ENCODE measurements around the gene VSTM4.

Gene VSTM4

GRCh38 chr10:49141541-49142332 is 26.4 kb upstream of the VSTM4 start:
- no peak for DNase-seq

DNA sequence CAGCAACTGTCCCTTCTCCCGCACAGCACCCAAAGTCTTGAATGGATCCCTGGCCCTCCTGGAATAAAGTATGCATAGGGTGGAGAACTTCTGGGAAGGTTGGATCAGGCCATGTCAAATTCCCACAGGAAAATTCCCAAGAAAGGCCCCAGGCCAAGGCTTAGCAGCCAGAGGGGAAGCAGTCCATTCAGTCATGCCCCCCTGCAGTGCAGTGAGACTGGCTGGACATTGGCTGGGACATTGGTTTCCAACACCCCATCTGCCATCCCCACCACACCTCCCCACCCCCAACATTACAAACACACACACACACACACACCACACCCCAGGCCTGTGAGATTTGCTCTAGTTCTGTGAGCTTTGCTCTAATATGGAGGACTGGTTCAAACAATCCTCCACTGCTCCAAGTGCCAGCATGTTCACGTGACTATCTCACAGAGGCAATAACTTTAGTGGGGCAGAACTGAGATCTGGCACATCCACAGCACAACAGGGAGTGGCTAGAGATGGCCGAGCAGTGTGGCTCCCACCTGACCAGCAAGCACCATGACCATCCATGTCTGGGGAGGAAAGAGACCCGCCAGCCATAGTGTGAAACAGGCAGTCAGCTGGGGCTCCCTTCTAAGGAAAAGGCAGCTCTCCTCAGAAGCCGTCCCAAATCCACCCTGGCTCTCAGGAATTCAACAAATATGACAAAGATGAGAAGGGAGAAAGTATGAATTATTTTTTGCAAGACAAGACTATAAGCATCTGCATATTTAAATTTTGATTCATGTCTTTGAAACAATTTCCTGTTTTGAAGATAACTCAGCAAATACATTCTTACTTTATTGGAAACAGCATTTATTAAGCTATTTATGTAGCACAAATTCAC is 25.2 kb upstream of the VSTM4 start:
- no peak for DNase-seq

GRCh38 chr10:49139846-49140195 is 24.5 kb upstream of the VSTM4 start:
- no peak for DNase-seq

DNA sequence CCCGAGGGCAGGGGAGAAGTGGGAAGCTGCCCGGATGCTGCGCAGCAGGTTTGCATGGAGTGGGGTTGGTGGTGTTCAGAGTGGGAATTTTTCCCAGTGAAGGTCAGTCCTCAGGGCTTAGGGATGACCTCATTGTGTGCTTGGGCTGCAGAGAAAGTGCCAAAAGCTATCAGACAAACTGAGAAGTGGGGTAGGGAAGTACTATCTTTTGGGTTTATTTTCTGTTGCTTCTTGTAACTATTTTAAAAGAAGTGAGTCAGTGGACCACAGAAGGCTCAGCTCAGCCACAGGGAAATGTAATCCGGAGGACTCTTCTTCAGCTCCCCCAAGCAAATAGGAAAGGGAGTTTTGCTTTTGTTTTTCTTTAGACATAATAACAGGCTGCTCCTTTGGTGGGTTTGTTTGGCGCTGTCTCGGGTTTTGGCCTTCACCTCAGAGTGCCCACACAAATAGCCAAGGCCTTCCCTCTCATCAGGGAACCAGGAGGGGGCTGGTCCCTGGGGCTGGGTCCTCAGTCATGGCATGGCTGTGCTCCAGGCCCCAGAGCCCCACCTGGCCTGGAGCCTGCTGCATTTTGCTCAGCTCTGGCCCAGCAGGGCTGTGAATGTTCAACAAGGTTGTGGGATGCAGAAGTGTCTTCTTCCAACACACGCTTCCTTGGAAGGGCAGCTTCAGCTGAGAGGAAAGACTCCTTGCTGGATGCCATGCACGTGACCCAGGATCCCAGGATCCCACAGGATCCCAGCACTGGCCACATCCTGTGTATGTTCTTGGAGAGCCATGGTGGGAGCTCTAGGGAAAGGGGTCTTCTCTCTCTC is 23.9 kb upstream of the VSTM4 start:
- DNase-seq, result no peak

DNA sequence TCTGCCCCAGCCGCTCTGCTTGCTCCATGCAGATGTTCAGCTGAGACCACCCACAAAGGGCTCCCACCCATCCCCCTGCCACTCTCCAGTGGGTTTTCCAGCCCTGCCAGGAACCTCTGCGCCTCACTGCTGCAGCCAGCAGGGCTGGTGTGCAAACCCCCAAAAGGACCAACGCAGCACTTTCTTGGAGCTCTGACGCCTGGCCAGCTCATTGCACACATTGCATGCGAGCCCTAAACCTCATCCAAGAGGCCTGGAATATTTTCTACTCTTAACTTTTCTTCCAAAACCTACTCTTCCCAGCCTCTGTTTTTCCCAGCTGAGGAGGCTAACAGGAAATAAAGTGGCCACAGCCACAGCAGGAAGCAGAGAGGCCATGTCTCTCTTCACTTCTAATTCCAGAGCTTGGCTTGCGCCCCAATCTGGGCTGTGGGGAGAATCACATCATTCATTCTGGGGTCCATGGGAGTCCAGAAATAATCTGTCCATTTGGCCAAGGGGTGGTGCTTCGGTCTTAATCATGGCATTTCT is 23.1 kb upstream of the VSTM4 start:
- no peak for DNase-seq

- DNase-seq, result no peak
Measured at GRCh38 chr10:49136525-49136924, 21.2 kb upstream of the VSTM4 start.

GRCh38 chr10:49135575-49136313 is 20.4 kb upstream of the VSTM4 start:
- peak; percentile 16 for DNase-seq

- no peak for DNase-seq
Measured at GRCh38 chr10:49134327-49134726, 19.0 kb upstream of the VSTM4 start.

- DNase-seq, result no peak
Measured at GRCh38 chr10:49133706-49134248, 18.5 kb upstream of the VSTM4 start, which contains the start of gene FAM170B. FAM170B (minus strand) TSS chr10:49134021; CDS start chr10:49133918, 103 bp downstream.

DNA sequence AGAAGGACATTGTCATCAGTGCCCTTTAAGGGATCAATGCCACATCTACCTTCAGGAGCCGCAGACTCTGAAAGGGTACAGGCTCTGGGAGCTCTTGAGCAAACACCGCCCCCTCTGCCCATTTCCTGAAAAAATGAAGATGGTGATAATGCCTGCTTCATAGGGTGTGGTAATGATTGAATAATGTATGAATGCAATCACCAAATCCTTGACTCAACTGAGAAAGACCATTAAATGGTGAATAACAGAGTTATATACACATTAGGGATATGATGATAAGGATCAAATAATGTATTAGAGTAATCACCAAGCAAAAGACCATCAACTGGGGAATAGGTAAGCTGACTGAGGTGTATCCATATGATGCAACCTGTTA is 17.0 kb upstream of the VSTM4 start:
- no peak for DNase-seq

GRCh38 chr10:49131507-49132361 is 16.4 kb upstream of the VSTM4 start:
- DNase-seq, result no peak

DNA sequence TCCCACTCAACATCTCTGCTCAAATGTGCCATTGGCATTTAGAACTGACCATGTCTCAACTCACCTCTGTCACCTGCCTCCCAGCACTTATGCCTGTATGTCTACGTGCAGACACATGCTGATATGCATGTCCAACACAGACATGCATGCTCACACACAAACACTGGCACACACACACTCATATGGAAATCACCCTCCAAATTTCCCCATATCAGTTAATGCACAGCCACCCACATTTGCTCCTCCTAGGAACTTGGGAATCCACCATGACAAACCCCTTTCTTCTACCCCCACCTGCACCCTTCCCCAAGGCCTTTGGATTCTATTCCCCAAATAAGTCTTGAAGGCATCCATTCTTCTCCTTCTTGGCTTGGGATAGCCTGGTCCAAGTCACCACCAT is 14.1 kb upstream of the VSTM4 start:
- DNase-seq, result no peak

DNA sequence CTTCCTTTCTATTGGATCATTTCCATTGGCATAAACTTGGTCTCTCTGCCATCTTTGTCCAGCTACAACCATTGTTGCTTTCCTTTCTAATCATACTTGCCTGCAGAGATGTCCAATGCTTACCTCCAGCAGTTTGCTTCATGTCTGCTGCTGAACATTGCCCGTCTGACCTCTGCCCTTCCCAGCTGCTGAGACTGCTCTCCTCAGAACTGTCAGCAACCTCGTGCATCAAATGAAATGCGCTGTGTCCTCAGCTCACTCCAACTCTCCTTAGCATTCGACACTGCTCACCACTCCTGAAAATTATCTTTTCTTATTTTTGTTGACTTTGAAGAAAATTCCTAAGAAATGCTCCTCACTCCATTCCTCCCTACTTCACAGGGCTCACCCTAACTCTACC is 13.5 kb upstream of the VSTM4 start:
- DNase-seq, result no peak

DNA sequence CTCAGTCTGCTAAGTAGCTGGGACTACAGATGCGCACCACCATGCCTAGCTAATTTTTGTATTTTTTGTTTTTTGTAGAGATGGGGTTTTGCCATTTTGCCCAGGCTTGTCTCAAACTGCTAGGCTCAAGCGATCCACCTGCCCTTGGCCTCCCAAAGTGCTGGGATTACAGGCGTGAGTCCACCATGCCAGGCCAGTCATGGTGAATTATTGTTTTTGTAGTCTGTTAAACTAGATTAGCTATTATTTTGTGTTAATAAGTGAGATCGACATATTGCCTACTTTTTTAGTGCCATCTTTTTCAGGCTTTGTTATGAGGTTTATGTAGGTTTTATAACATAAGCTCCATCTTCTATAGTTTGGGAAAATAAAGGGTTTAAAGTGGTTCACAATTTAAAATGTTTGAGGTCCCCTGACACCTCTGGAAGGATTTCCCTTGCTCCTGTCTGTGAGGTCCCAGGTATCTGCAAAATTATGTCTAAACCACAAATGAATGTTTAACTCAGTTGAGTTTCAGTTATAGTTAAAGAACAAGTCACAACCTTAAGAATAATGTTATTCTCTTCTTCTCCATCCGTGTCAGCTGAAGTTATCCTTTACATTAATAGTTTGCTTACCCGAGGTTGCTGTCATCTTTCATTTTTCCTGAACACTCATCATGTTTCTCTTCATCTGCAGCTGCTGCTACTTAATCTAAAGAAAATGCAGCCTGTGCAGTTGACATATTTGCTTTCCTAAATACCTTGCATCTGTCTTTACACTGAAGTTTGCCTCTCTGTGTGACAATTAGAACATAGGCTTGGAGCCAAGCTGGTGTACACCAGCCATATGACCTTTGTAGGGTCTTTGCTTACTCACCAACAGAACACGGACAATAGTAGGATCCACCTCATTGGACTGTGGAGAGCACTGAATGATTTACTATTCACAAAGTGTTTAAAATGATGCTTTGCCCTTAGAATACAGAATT is 8.9 kb upstream of the VSTM4 start:
- no peak for DNase-seq

GRCh38 chr10:49120911-49121310 is 5.6 kb upstream of the VSTM4 start:
- DNase-seq, result no peak

DNA sequence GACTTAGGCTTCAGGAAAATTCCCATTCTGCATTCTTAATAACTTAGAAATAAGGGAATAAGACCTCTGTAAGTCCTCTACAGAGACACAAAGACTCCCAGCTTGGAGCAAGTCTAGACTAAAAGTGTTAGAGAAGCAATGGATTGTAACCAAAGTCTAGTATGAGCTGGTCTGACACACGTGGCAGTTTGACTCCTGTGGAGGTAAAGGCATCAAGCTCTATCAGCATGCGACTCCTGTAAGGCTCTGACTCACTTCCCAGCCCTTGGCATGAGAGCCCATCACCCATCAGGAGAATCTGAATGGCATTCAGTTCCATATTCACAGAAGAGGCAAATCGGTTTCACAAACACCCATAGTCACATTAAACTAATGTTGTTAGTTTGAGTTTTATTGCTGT is 4.4 kb upstream of the VSTM4 start:
- no peak for DNase-seq

GRCh38 chr10:49118430-49119074 is 3.2 kb upstream of the VSTM4 start:
- peak; percentile 46 for DNase-seq

GRCh38 chr10:49117376-49118070 is 2.2 kb upstream of the VSTM4 start:
- peak; percentile 54 for DNase-seq

Data from hematopoietic multipotent progenitor cell treated with erythropoietin and hydrocortisone succinate and interleukin-3 and kit ligand, for 4 days (in vitro differentiated cells).